GM18526 (cell line): ENCODE results near the gene ANKRD6.

ENCODE experiments used
- POLR2A ChIP-seq: IDR thresholded peaks from 3 replicates; pipeline ENCODE4 v1.6.1; 2011; ENCODE audit not compliant: insufficient read length; ENCODE audit errors: extremely low read depth

ANKRD6 gene

DNA sequence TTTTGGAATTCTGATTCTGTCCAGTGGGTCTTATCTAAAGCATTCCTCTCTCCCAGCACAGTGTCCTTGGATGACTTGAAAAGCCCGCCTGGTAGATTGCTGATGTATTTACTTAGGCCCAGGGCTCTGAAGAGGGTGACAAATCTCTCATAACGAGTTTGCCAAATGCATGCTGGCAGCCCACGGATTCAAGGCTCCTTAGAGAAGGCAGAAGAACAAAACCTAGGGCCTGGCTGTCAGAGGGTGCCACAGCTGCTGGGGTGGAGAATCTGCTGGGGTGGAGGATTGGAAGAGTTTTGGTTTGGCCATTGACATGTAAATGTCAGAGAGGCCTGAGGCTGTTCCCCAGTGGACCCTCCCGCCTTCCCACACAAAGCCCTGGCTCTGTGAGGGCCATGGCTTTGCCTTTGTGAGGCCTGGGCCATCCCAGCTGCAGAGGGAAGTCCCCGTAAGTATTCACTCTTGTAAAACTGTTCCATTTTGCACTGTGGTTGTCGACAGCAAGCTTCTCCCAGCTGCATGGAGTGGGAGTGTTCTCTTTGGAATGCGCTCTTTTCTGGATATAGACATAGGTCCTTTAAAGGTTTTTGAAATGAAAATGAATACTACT, 50.3 kb downstream of the ANKRD6 start:
- no peak for TF ChIP-seq POLR2A

DNA sequence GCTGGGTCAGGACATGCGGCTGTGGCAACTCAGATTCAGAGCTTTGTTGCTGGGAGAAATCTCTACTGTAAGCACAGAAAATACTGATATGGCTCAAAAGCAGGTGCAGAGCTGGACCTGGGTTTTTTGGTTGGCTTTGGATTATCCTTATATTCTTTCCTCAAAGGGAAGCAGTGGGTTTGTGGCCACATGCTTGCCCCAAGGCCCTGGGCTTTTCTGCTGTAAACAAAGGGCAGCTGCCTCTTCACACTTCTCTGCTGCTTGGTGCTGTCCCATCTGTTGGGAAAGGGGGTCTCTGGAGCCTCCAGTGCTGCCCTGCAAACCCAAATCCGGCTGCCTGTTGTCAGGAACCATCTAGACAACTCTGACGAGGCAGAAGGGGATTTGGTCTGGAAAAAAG, 52.4 kb downstream of the ANKRD6 start:
- TF ChIP-seq POLR2A, result no peak

DNA sequence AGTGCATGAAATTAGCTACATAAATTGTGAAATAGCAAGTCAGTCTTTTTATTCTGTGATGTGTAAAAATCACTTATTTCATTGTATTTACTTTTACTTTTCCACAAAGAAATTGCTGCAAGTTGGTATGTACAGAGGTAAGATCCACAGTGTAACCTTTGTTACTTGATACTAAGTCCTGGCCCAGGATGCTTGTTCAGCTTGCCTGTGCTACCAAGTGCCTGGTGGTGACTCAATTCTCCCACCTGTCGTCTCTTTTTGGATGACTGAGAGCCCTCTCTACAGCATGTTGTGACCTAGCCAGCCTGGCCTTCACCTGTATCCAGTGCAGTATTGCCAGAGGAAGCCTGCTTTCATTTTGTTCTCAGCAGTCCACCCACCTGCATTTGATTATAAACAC, 54.9 kb downstream of the ANKRD6 start:
- TF ChIP-seq POLR2A, result no peak

DNA sequence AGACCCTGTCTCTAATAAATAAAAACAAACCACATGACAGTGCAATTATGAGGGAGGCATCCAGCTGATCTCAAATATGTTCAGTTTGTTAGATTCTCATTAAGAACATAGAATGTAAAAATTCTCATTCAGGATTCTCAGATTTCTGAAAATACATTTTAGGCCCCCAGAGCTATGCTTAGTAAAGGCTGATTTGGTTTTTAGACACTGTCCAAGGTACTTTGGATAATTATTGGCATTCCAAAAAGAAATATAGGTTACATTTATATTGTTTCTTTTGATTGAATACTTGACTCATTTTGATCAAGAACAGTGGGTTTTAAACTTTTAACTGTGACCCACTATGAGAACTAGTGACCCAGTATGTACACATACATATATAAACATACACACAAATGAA, 55.5 kb downstream of the ANKRD6 start:
- TF ChIP-seq POLR2A, result no peak

DNA sequence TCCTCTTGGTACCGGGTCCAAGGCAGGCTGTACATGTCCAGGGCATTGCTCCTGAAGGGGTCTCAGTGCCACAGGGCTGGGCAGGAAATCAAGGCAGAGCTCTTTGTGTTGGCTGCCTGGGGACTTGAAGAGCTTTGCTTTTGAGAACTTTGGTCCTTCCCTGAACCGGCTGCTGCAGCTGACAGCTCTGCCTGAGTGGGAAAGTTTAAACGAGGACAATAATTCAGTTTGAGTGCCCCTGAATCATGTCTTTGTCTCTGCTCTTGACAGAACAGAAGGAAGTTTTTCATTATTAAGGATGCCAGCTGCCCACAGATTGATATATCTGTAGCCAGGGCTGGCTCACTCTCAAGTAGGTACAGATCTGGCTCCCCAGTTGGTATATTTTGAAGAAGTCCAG, 56.1 kb downstream of the ANKRD6 start:
- no peak for TF ChIP-seq POLR2A

DNA sequence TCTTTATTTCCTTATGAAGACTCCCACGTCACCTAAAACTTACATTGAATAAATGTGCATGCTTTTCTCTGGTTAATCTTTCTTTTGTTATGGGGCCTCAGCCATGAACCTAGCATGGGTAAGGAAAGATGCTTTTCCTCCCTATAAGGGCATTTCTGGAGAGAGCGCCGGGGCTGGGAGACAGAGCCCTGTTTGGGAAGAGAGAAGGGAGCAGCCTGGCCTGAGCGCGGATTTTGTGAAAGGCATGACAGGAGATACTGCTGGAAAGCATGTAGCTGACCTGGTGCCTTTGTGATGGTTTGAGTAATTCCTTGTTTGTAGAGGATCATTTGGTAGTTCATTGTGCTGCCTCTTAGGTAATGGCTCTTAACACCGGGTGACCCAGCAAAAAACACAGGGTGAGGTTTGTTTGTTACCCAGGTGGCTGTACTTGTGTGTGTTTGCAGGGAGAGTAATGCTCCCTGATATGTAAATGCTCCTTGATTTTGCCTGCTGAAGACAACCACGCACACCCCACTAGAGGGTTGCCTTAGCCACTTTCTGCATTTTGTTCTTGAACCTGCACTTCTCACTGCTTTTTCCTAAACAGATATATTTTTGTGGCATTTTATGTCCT, 59.2 kb downstream of the ANKRD6 start:
- TF ChIP-seq POLR2A, result no peak

DNA sequence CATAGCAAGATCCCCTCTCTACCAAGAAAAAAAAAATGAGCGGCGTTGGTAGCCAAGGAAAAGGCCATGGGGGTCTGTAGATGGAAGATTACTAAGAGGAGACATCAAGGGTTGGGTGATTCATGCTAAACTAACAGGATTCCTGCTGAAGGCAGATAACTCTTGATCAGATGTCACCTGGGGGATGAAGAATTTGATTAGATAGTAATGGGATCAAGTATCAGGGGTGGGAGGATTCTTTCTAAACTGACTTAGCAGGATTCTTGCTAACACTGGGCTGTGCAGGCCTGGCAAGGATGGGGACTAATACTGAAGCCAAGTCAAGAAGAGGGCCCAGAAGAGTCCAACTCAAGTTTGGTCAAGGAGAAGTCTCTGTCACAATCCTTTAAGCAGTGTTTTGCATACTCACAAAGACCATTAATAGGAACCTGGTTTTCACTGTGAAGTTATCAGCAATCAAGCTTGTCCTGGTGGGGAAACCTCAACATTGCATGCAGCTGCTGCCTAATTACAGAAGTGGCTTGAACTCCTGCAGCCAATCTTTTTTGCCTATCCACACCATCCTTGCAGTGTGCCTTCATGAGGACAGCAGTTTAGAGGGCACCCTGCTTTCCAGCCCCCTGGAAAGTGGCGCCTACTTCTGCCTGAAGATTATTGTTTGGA, 61.3 kb downstream of the ANKRD6 start:
- TF ChIP-seq POLR2A, result no peak

DNA sequence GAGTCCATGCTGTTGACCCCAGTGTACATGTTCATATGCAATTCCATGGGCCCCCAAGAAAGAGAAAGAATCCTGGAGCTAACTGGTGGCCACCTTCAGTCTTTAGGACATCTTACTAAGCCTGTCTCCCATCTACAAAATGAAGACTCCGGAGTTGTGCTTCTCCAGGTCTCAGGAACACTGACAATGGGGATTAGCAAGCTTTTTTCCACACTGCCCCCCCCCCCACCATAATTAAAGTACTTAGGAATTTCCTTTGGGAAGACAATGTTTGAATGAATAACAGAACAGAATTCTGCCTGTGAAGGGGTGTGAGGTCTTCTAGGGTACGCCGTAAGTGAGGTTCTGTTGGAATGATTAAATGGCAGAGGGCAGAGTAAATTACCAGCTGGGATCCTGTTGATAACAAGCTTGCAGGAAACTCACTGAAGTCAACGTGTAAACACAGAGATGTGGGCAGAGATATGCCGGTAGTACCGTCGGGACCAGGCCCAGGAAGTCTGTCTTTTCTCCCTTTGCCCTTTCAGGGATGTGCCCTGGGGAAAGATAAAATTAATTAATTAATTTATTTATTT, 63.1 kb downstream of the ANKRD6 start:
- no peak for TF ChIP-seq POLR2A

DNA sequence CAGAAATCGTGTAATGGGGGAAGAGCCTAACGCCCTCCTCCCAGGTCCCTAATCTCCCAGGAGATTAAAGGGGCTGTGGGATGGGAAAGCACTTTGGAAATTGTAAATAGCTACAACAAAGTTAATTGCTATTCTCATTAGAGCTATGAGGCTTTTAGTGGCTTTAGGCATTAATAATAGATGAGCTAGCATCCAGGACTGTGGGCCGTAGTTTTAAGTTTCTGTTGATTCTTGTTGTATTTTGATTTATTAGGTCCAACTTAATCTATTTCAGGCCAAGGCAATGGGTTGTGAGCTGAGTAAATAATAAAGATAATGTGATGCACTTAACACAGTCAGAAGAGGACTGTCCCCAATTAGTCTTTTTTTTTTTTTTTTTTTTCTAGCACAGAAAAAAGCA, 67.7 kb downstream of the ANKRD6 start:
- TF ChIP-seq POLR2A, result no peak

DNA sequence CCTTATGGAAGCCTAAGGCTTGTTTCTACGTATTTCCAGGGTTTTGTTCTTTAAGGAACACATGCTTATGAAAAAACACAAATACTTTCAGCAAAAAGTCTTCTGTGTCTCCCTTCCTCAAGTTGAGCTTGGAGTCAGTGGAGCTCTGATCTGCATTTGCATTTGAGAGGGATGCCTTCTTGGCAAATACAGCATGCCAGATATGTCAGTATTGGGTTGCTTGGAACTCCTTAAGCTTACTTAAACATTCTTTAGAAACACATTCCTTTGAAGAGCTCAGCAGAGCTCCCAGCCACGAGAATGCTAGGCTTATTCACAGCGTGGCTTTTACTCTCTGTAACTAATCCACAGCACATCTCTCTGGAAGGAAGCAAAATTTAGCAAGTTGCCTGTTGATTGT, 68.3 kb downstream of the ANKRD6 start:
- no peak for TF ChIP-seq POLR2A

DNA sequence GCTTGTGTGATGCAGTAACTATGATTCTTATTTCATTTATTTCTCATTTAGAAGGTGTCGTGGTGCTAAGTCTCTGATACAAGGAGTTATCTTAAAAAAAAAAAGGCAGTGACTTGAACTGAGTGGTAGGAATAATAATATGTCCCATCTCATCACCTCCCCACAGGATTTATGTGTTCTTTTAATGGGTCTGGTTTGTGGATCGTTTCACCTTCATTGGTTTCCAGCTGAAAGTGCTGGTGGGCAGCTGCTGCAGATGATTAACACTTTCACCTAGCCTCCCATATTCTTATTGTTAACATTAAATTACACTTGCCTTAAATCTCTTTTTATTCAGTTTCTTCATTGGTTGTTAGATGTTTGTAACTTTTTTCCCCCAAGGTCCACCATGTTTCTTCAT, 68.8 kb downstream of the ANKRD6 start:
- no peak for TF ChIP-seq POLR2A

DNA sequence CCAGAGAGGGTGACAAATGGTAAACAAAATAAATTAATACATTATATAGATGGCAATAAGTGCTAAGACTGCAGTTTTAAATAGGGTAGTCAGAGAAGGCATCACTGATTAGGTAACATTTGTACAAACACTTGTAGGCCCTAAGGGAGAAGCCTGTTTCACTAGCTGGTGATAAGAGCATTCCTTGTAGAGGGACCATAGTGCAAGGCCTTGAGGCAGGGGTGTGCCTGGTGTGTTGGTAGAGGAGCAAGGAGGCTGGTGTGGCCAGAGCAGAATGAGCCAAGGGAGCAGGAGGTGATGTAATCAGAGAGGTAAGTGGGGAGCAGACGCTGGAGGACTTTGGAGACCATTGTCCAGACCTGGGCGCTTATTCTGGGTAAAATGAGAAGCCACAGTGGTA, 70.7 kb downstream of the ANKRD6 start:
- no peak for TF ChIP-seq POLR2A

DNA sequence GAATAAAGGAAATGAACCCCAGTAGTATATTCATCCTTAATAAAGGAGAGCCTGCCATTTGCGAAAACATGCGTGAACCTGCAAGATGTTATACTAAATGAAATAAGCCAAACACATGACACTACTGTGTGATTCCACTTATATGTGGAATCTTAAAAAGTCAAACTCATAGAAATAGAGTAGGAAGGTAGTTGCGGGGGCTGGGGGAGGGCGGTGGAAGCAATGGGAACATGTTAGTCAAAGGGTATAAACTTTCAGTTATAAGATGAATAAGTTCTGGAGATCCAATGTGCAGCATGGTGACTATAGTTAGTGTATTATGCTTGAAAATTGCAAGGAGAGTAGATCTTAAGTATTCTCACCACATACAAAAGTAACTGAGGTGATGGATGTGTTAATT, 72.9 kb downstream of the ANKRD6 start:
- TF ChIP-seq POLR2A, result no peak

DNA sequence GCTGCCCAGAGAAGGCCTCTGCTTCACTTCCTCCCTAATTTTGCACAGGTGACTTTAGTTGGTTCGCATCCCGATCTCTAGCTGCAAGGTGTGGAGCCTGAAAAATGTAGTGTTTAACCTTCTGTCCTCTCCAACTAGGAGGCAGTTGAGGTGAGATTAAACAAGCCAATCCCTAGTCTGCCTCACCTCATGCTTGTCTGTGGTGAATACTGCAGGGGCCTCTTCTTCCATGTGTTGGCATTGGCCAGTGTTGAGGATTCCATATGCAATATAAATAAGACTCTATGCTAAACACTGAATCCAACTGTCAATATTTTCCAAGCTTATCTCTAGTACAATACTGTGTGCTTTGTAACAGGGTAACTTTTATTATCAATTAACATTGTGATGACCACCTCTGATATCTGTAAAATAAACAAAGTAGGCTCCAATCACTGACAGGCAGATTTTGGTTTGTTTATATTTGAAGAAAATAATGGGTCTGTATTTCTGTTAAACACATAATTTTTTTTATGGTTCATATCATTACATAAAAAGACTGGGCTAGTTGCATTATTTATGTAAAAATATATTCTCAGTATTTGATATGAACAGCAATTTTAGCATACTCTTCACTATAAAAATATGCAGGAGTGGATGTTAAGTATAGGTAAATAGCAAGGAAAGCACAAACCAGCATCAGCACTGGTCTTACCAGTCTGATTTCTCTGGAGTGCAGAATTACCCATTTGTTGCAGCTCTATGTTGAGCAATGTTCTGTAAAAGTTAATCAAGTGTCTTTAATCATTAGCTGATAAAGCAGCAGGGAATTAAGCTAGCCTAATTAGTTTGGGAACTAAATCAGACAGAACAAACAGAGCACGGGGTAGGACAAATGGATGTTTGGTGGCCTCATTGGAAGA, 74.0 kb downstream of the ANKRD6 start:
- TF ChIP-seq POLR2A, result no peak
